Dermis blood vessel endothelial cell (primary cell): ENCODE data around the gene MARCHF10. TPM values are rescaled to one million over a fixed set of nuclear protein-coding genes. Genes with fewer than 3 reads are reported as not detected.

ENCODE experiments used
- DNase-seq: peaks from one replicate; pipeline ENCODE4 v3.0.0; 2010
- total RNA-seq: library from RNA; depleted of rRNA; stranded (reverse); fragments of >200 nt; gene quantifications from 2 replicates; pipeline ENCODE4 v1.2.3, GENCODE V29; 2014

MARCHF10 gene
- total RNA-seq, 1 donor from 2014 or later: not detected

DNA sequence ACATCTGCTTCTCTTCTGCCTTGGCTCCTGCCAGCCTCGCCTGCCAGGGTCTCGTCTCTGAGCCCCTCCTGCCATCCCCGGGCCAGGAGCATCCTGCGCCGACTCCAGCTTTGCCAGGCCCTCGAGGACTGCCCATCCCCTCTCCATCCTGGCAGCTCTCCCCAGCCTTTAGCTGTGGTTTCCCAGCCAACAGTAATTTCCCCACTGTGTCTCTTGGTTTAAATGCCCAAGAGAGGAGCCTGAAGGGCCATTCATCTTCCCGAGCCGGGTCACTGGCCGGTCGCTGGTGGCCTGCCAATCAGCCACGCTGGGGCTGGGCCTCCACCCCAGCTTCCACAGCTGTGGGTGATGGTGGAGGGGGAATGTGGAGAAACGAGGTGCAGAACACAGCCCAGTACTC, 132.9 kb downstream of the MARCHF10 start:
- no peak for DNase-seq

GRCh38 chr17:62674841-62675240, 133.3 kb downstream of the MARCHF10 start:
- DNase-seq: no peak

GRCh38 chr17:62674363-62674739, 133.8 kb downstream of the MARCHF10 start:
- no peak for DNase-seq

GRCh38 chr17:62673614-62674362, 134.3 kb downstream of the MARCHF10 start:
- DNase-seq: no peak

- DNase-seq: no peak
Observed at GRCh38 chr17:62672957-62673356, 135.2 kb downstream of the MARCHF10 start.

- peak; percentile 35 for DNase-seq
Observed at GRCh38 chr17:62671553-62671952, 136.6 kb downstream of the MARCHF10 start.

- no peak for DNase-seq
Observed at GRCh38 chr17:62670202-62670821, 137.8 kb downstream of the MARCHF10 start.

- no peak for DNase-seq
Observed at GRCh38 chr17:62668091-62668804, 139.9 kb downstream of the MARCHF10 start.

- no peak for DNase-seq
Observed at GRCh38 chr17:62666801-62667591, 141.1 kb downstream of the MARCHF10 start.

GRCh38 chr17:62666061-62666800, 141.9 kb downstream of the MARCHF10 start:
- DNase-seq: no peak

DNA sequence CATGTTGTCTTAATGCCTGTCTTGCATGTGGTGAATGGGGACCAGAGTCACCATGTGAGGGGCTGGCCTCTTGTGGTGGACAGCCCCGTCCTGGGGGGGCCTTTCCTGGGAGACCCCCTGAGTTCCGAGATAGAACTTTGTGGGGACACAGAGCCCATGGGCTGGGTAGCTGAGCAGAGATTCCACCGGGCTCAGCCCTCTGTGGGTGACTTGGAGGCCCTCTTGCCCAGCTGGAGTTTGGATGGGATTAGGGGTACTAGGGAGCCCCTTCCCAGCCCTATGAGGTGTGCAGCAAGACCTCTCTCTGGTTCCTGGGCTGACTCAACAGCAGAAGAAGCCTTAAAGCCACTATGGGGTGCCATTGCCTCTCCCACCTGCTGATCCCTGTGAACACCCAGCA, 142.5 kb downstream of the MARCHF10 start:
- DNase-seq: no peak

GRCh38 chr17:62664336-62665120, 143.6 kb downstream of the MARCHF10 start:
- no peak for DNase-seq

DNA sequence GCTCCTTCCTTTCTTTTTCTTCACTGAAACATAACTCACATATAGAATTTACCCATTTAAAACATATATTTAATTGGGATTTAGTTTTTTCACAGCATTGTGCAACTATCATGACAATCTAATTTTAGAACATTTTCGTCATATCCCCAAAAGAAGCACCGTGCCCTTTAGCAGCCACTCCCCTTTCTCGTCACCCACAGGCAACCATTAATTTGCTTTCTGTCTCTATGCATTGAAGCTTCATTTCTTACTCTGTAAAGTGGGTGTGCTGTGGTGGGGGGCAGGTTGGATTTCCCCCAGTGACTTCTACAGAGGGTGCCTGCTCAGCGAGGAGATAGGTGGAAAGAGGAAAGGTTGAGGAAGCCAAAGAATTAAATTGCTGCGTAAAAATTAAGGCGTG, 144.8 kb downstream of the MARCHF10 start:
- DNase-seq: no peak

- DNase-seq: no peak
Observed at GRCh38 chr17:62662855-62663254, 145.3 kb downstream of the MARCHF10 start.

DNA sequence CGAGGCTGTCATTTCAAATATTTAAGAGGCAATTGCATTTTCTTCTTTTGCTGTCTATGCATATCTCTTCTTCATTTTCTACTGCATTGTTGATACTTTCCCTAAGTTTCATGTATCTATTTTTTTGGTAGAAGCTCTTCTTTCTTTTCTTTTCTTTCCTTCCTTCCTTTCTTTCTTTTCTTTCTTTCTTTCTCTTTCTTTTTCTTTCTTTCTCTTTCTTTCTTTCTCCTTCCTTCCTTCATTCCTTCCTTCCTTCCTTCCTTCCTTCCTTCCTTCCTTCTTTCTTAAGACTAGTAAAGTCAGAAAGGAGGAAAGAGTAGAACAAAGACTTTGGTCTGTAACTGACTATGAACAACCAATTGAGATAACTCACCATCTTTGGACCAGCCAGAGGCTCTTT, 146.8 kb downstream of the MARCHF10 start:
- DNase-seq: no peak

DNA sequence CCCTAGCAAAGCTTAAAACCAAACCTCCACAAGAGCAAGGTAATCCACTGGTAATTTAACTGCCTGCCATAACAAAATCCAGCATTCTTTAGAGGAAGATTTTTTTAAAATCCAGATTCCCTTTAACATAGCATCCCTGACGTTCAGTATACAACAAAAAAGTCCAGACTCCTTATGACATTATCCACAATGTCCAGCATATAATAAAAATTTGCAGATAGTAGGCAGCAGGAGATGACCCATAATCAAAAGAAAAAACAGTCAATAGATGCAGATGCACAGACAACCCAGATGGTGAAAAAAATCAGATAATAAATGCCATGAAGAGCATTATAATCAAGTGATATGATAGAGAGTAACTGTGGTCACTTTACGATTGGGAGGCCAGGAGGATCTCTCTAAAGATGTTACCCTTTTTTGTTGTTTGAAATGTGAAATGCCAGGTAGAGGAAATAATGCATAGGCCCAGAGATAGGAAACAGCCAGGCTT, 147.4 kb downstream of the MARCHF10 start:
- no peak for DNase-seq

GRCh38 chr17:62658136-62658920, 149.8 kb downstream of the MARCHF10 start:
- DNase-seq: no peak

DNA sequence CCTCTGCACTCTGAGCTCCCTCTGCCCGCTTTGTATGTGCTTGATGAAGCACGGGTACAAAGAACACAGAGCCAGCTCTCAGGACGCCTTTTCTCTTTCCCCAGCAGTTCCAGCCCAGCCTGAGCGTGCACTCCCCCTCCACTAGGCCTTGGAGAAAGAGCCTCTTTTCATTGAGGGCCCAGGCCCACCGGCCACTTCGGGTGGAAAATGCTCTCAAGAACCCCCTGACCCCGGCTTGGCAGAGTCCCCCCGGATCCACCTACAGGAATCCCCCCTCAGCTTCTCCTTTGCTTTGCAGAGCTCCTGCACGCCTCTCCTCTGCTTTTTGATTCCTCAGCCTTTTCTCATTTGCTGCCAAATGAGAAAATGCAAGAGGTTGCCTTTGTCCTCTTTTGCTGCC, 150.4 kb downstream of the MARCHF10 start:
- DNase-seq: no peak

- DNase-seq: no peak
Observed at GRCh38 chr17:62657145-62657665, 150.9 kb downstream of the MARCHF10 start.

DNA sequence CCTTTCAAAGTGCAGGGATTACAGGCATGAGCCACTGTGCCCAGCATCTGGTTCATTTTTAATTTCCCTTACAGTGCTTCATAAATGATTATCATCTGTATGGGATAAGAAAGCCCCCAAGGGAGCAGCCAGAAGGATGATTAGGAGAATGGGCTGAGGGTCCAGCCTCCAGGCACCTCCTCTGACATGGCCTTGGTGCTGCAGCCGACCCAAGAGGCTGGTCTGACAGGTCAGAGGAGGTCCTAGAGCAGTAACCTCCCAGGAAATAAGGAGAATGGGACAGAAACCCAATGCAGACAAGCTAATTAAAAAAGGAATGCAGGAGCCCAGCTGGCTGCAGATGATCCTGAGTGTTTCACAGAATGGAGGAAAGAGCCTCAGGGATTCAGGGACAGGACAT, 151.7 kb downstream of the MARCHF10 start:
- DNase-seq: no peak
